Measurements from ENCODE around the gene EPHB2. TPM values are rescaled to one million over a fixed set of nuclear protein-coding genes. Genes with fewer than 3 reads are reported as not detected.

The EPHB2 gene
- total RNA-seq, 1 donor from 2014 or later: 69.4 TPM

GRCh38 chr1:22850681-22851080 lies 140.0 kb downstream of the EPHB2 start:
- Mint-ChIP-seq H3K4me1 (ENCODE audit: low read depth) (peaks cover 43% of the 10 kb centered on the region), H3K4me3 (ENCODE audit: low read depth) (no peak overlapping the region), H3K27ac (peak overlapping the region; percentile 12), H3K27me3 (no peaks in the 10 kb centered on the region), H3K36me3 (ENCODE audit: insufficient read depth) (no peaks in the 10 kb centered on the region), H3K9me3 (ENCODE audit: low read depth) (no peaks in the 10 kb centered on the region)
- TF ChIP-seq CTCF (IDR thresholded peaks at IDR 0.05; ENCODE audit: unreplicated experiment): no peak
- no peak for DNase-seq (ENCODE audit: low spot score, unreplicated experiment)

GRCh38 chr1:22851517-22851916 lies 140.9 kb downstream of the EPHB2 start:
- H3K4me3 Mint-ChIP-seq (ENCODE audit: low read depth): no peak overlapping the region
- no peaks in the 10 kb centered on the region for H3K36me3 Mint-ChIP-seq (ENCODE audit: insufficient read depth)
- no peaks in the 10 kb centered on the region for H3K9me3 Mint-ChIP-seq (ENCODE audit: low read depth)
- no peak for DNase-seq (ENCODE audit: low spot score, unreplicated experiment)
- H3K27me3 Mint-ChIP-seq: no peaks in the 10 kb centered on the region
- TF ChIP-seq CTCF (IDR thresholded peaks at IDR 0.05; ENCODE audit: unreplicated experiment): no peak
- peaks cover 38% of the 10 kb centered on the region for H3K4me1 Mint-ChIP-seq (ENCODE audit: low read depth)
- H3K27ac Mint-ChIP-seq: peak overlapping the region; percentile 40

GRCh38 chr1:22852144-22852655 lies 141.6 kb downstream of the EPHB2 start:
- Mint-ChIP-seq H3K4me3 (ENCODE audit: low read depth) (no peak overlapping the region), H3K27me3 (no peaks in the 10 kb centered on the region), H3K4me1 (ENCODE audit: low read depth) (peaks cover 37% of the 10 kb centered on the region), H3K27ac (no peak overlapping the region), H3K9me3 (ENCODE audit: low read depth) (no peaks in the 10 kb centered on the region), H3K36me3 (ENCODE audit: insufficient read depth) (no peaks in the 10 kb centered on the region)
- DNase-seq (ENCODE audit: low spot score, unreplicated experiment): no peak
- no peak for TF ChIP-seq CTCF (IDR thresholded peaks at IDR 0.05; ENCODE audit: unreplicated experiment)

GRCh38 chr1:22853651-22854185 lies 143.1 kb downstream of the EPHB2 start:
- TF ChIP-seq CTCF (IDR thresholded peaks at IDR 0.05; ENCODE audit: unreplicated experiment): no peak
- H3K27ac Mint-ChIP-seq: no peak overlapping the region
- no peak for DNase-seq (ENCODE audit: low spot score, unreplicated experiment)

GRCh38 chr1:22854688-22855565 lies 144.3 kb downstream of the EPHB2 start:
- Mint-ChIP-seq H3K27me3 (no peaks in the 10 kb centered on the region), H3K4me1 (ENCODE audit: low read depth) (peaks cover 17% of the 10 kb centered on the region), H3K9me3 (ENCODE audit: low read depth) (no peaks in the 10 kb centered on the region), H3K27ac (peak overlapping the region; percentile 41), H3K36me3 (ENCODE audit: insufficient read depth) (no peaks in the 10 kb centered on the region), H3K4me3 (ENCODE audit: low read depth) (no peak overlapping the region)
- DNase-seq (ENCODE audit: low spot score, unreplicated experiment): no peak
- TF ChIP-seq CTCF (IDR thresholded peaks at IDR 0.05; ENCODE audit: unreplicated experiment): no peak

More at GRCh38 chr1:22853651-22854185, 143.1 kb downstream of the EPHB2 start:
- H3K9me3 Mint-ChIP-seq (ENCODE audit: low read depth): no peaks in the 10 kb centered on the region
- no peaks in the 10 kb centered on the region for H3K27me3 Mint-ChIP-seq
- peaks cover 29% of the 10 kb centered on the region for H3K4me1 Mint-ChIP-seq (ENCODE audit: low read depth)
- H3K36me3 Mint-ChIP-seq (ENCODE audit: insufficient read depth): no peaks in the 10 kb centered on the region
- no peak overlapping the region for H3K4me3 Mint-ChIP-seq (ENCODE audit: low read depth)
